SK-N-SH (cell line): ENCODE measurements around the gene FMNL2. TPM values are rescaled to one million over a fixed set of nuclear protein-coding genes. Genes with fewer than 3 reads are reported as not detected.

Source experiments
- CTCF ChIA-PET: fragments of 300-600, 350-600 bp; formaldehyde crosslinking; extraction: SDS; loops from one replicate; lab custom pipeline; 2021; lab: Yijun Ruan, JAX
- POLR2A ChIA-PET: fragments of 350-600 bp; sonication (Branson Sonifier 250); formaldehyde crosslinking; extraction: SDS; loops from one replicate; lab custom pipeline; 2020; ENCODE audit warnings: antibody characterized with exemption, inconsistent platforms; lab: Yijun Ruan, JAX
- DNase-seq: peaks from one replicate; pipeline ENCODE4 v3.0.0; 2012
- H2AFZ ChIP-seq: fragments of 200-600 bp; sonication (generic); 2 replicates; pipeline ENCODE4 v1.8.1; 2016; ENCODE audit warnings: antibody characterized with exemption, mild to moderate bottlenecking, low read depth
- H3F3A ChIP-seq: fragments of 200-600 bp; sonication (generic); replicated peaks from 2 replicates; pipeline ENCODE3; 2016; ENCODE audit warnings: antibody characterized with exemption, mild to moderate bottlenecking; ENCODE audit not compliant: insufficient read depth
- H3K27ac ChIP-seq, 2 experiments: fragments of 200-500 bp in 1 of 2; fragments of 200-600 bp in 1 of 2; sonication (Bioruptor generic) in 1 of 2; sonication (generic), shearing (Covaris generic) in 1 of 2; 2 replicates each; pipeline versions ENCODE4 v1.5.1 to v1.6.1; 2014 to 2016; ENCODE audit warnings: low read depth in 2 of 2, inconsistent platforms in 1 of 2, low read length in 1 of 2, mild to moderate bottlenecking in 1 of 2, mixed read lengths in 1 of 2
- H3K27me3 ChIP-seq: fragments of 200-600 bp; sonication (generic), shearing (Covaris generic); 2 replicates; pipeline ENCODE4 v1.6.1; 2016; ENCODE audit warnings: mixed run types; ENCODE audit not compliant: insufficient read depth
- H3K36me3 ChIP-seq, 2 experiments: fragments of 200-500 bp in 1 of 2; fragments of 200-600 bp in 1 of 2; sonication (Bioruptor generic) in 1 of 2; sonication (generic) in 1 of 2; replicated peaks in 1 of 2; 2 replicates each; pipeline versions ENCODE3 to v1.5.1; 2014 to 2016; ENCODE audit warnings: low read length in 1 of 2, mild to moderate bottlenecking in 1 of 2; ENCODE audit not compliant: insufficient read depth in 2 of 2, control insufficient read depth in 1 of 2
- H3K4me1 ChIP-seq, 2 experiments: fragments of 200-500 bp in 1 of 2; fragments of 200-600 bp in 1 of 2; sonication (Bioruptor generic) in 1 of 2; sonication (generic), shearing (Covaris generic) in 1 of 2; 2 replicates each; pipeline versions ENCODE4 v1.5.1 to v1.6.1; 2014 to 2016; ENCODE audit warnings: low read depth in 1 of 2, low read length in 1 of 2, mixed run types in 1 of 2; ENCODE audit not compliant: insufficient read depth in 2 of 2, control insufficient read depth in 1 of 2
- H3K4me2 ChIP-seq: fragments of 200-600 bp; sonication (generic), shearing (Covaris generic); 2 replicates; pipeline ENCODE4 v1.6.1; 2017; ENCODE audit warnings: mixed run types
- H3K4me3 ChIP-seq, 2 experiments: fragments of 200-500 bp in 1 of 2; fragments of 200-600 bp in 1 of 2; sonication (Bioruptor generic) in 1 of 2; sonication (generic), shearing (Covaris generic) in 1 of 2; 2 replicates each; pipeline versions ENCODE4 v1.5.1 to v1.8.1; 2014 to 2016; ENCODE audit warnings: low read depth in 2 of 2, inconsistent platforms in 1 of 2, low read length in 1 of 2, mild to moderate bottlenecking in 1 of 2, mixed read lengths in 1 of 2, moderate library complexity in 1 of 2
- H3K79me2 ChIP-seq: fragments of 200-600 bp; sonication (generic); 2 replicates; pipeline ENCODE4 v1.8.1; 2017; ENCODE audit warnings: mild to moderate bottlenecking; ENCODE audit not compliant: insufficient read depth
- H3K9ac ChIP-seq: fragments of 200-600 bp; sonication (generic); 2 replicates; pipeline ENCODE4 v1.6.1; 2017; ENCODE audit warnings: mixed run types
- H3K9me2 ChIP-seq: fragments of 200-600 bp; sonication (generic); 2 replicates; pipeline ENCODE4 v1.6.1; 2017; ENCODE audit warnings: mixed run types
- H3K9me3 ChIP-seq: fragments of 200-600 bp; sonication (generic); 2 replicates; pipeline ENCODE4 v1.6.1; 2017; ENCODE audit warnings: mixed run types, mild to moderate bottlenecking, moderate library complexity
- H4K20me1 ChIP-seq: fragments of 200-600 bp; sonication (generic); 2 replicates; pipeline ENCODE4 v1.6.1; 2017; ENCODE audit warnings: mild to moderate bottlenecking, mixed run types; ENCODE audit not compliant: insufficient read depth
- CHD2 ChIP-seq: fragments of 150-350 bp; IDR thresholded peaks from 2 replicates; pipeline ENCODE4 v1.6.1; 2018; ENCODE audit warnings: low read length; ENCODE audit not compliant: partially characterized antibody
- ELF1 ChIP-seq: IDR thresholded peaks from 2 replicates; pipeline ENCODE4 v1.4.0; 2012
- EP300 ChIP-seq, 2 experiments: IDR thresholded peaks; 2 replicates each; pipeline versions ENCODE4 v1.4.0 to v1.6.1; 2012; ENCODE audit warnings: borderline replicate concordance in 1 of 2, low read depth in 1 of 2, low read length in 1 of 2
- EZH2phosphoT487 ChIP-seq: fragments of 200-600 bp; sonication (generic); IDR thresholded peaks from 2 replicates; pipeline ENCODE4 v1.6.1; 2017; ENCODE audit warnings: low read depth, mixed run types, mild to moderate bottlenecking, antibody characterized with exemption, moderate library complexity, borderline replicate concordance
- FOSL2 ChIP-seq: IDR thresholded peaks from 2 replicates; pipeline ENCODE4 v1.4.0; 2012; ENCODE audit warnings: low read depth, mild to moderate bottlenecking, moderate library complexity, borderline replicate concordance
- FOXJ3 ChIP-seq: sonication (generic); formaldehyde crosslinking; IDR thresholded peaks from 2 replicates; pipeline ENCODE4 v1.5.1; 2020; ENCODE audit warnings: mild to moderate bottlenecking, missing genetic modification reagents
- FOXM1 ChIP-seq: IDR thresholded peaks from 2 replicates; pipeline ENCODE4 v1.4.0; 2012; ENCODE audit warnings: low read depth, mild to moderate bottlenecking
- GATA2 ChIP-seq: sonication (generic); formaldehyde crosslinking; IDR thresholded peaks from 2 replicates; pipeline ENCODE4 v1.5.0; 2020; ENCODE audit warnings: mild to moderate bottlenecking, missing genetic modification reagents
- MAX ChIP-seq: IDR thresholded peaks from 2 replicates; pipeline ENCODE4 v1.4.0; 2012; ENCODE audit warnings: low read depth
- MXI1 ChIP-seq: IDR thresholded peaks from 2 replicates; pipeline ENCODE4 v1.6.1; 2012; ENCODE audit warnings: mild to moderate bottlenecking, low read depth, low read length, improper control_type of control experiment
- RAD21 ChIP-seq: IDR thresholded peaks from 2 replicates; pipeline ENCODE4 v1.6.1; 2012; ENCODE audit warnings: mild to moderate bottlenecking, low read length
- RFX5 ChIP-seq: IDR thresholded peaks from 2 replicates; pipeline ENCODE4 v1.6.1; 2012; ENCODE audit warnings: mild to moderate bottlenecking, improper control_type of control experiment, low read length
- SIN3A ChIP-seq: IDR thresholded peaks from 2 replicates; pipeline ENCODE4 v1.6.1; 2012; ENCODE audit warnings: low read depth, mild to moderate bottlenecking, low read length, moderate library complexity, borderline replicate concordance
- SMC3 ChIP-seq: IDR thresholded peaks from 2 replicates; pipeline ENCODE4 v1.6.1; 2012; ENCODE audit warnings: low read depth, low read length, improper control_type of control experiment
- TEAD4 ChIP-seq: IDR thresholded peaks from 2 replicates; pipeline ENCODE4 v1.4.0; 2012; ENCODE audit warnings: mild to moderate bottlenecking, borderline replicate concordance; ENCODE audit not compliant: insufficient read depth
- ZBTB33 ChIP-seq: IDR thresholded peaks from 2 replicates; pipeline ENCODE4 v1.4.0; 2012; ENCODE audit warnings: low read depth, borderline replicate concordance
- WGBS: methylation state at CpG from one replicate; pipeline ENCODE4 v1.1.6; 2017; ENCODE audit warnings: low lambda C conversion rate; 5-methylcytosine and 5-hydroxymethylcytosine counted together
- polyA plus RNA-seq, 3 experiments: library from polyadenylated mRNA; depleted of rRNA; stranded (reverse); fragments of >200 nt; gene quantifications; 2 replicates each; pipeline ENCODE4 v1.2.3, GENCODE V29; 2012
- TF ChIP-seq, protein P1 (sequence below): IDR thresholded peaks from 2 replicates; pipeline ENCODE4 v1.6.1; 2012; ENCODE audit warnings: mild to moderate bottlenecking, low read depth, low read length, moderate library complexity
- TF ChIP-seq, protein P2 (sequence below): fragments of 150-350 bp; IDR thresholded peaks from 2 replicates; pipeline ENCODE4 v1.6.1; 2017; ENCODE audit warnings: antibody characterized with exemption, low read length, low read depth, borderline replicate concordance

Gene FMNL2
- polyA plus RNA-seq, 1 of the 3 experiments (the other 2 are of a cell fraction), result 14.5 TPM

GRCh38 chr2:152556506-152556905 is 221.5 kb downstream of the FMNL2 start:
- Histone ChIP-seq H3K27ac (no peak overlapping the region), H3K9me2 (no peaks in the 10 kb centered on the region), H3K9me3 (no peaks in the 10 kb centered on the region), H3K79me2 (no peaks in the 10 kb centered on the region), H2AFZ (no peak overlapping the region), H3K4me3 (no peak overlapping the region), H3K27me3 (no peaks in the 10 kb centered on the region), H3K4me2 (no peak overlapping the region), H4K20me1 (no peaks in the 10 kb centered on the region), H3K4me1 (peaks cover 2 to 21% of the 10 kb centered on the region in 2 experiments), H3K9ac (no peak overlapping the region), H3K36me3 (no peaks in the 10 kb centered on the region), H3F3A (peaks cover 8% of the 10 kb centered on the region)
- POLR2A ChIA-PET, result no interaction called here
- 96% methylated on average over 5 of the region's 5 CpGs for WGBS
- CTCF ChIA-PET, result interaction anchor here (1.2 to 2.4 kb wide), 4 partner anchors 10 to 22 kb away, joined by 3 to 10 read pairs (median 4); no protein-coding TSS in a partner anchor
- TF ChIP-seq GATA2, result no peak
- no peak for TF ChIP-seq CHD2
- TF ChIP-seq RAD21, result no peak
- TF ChIP-seq EP300 (IDR thresholded peaks at IDR 0.05; ENCODE audit: borderline replicate concordance in 1 of 2, low read depth in 1 of 2, low read length in 1 of 2), result no peak
- TF ChIP-seq ZBTB33, result no peak
- TF ChIP-seq SIN3A, result no peak
- no peak for TF ChIP-seq EZH2phosphoT487
- no peak for TF ChIP-seq FOSL2
- no peak for TF ChIP-seq TEAD4
- no peak for TF ChIP-seq MAX
- no peak for TF ChIP-seq RFX5
- no peak for TF ChIP-seq FOXM1
- TF ChIP-seq, protein P1, sequence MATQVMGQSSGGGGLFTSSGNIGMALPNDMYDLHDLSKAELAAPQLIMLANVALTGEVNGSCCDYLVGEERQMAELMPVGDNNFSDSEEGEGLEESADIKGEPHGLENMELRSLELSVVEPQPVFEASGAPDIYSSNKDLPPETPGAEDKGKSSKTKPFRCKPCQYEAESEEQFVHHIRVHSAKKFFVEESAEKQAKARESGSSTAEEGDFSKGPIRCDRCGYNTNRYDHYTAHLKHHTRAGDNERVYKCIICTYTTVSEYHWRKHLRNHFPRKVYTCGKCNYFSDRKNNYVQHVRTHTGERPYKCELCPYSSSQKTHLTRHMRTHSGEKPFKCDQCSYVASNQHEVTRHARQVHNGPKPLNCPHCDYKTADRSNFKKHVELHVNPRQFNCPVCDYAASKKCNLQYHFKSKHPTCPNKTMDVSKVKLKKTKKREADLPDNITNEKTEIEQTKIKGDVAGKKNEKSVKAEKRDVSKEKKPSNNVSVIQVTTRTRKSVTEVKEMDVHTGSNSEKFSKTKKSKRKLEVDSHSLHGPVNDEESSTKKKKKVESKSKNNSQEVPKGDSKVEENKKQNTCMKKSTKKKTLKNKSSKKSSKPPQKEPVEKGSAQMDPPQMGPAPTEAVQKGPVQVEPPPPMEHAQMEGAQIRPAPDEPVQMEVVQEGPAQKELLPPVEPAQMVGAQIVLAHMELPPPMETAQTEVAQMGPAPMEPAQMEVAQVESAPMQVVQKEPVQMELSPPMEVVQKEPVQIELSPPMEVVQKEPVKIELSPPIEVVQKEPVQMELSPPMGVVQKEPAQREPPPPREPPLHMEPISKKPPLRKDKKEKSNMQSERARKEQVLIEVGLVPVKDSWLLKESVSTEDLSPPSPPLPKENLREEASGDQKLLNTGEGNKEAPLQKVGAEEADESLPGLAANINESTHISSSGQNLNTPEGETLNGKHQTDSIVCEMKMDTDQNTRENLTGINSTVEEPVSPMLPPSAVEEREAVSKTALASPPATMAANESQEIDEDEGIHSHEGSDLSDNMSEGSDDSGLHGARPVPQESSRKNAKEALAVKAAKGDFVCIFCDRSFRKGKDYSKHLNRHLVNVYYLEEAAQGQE, result no peak
- TF ChIP-seq ELF1, result no peak
- TF ChIP-seq SMC3, result no peak
- no peak for TF ChIP-seq FOXJ3 (CRISPR knock-in tag)
- TF ChIP-seq MXI1, result no peak
- TF ChIP-seq, protein P2, sequence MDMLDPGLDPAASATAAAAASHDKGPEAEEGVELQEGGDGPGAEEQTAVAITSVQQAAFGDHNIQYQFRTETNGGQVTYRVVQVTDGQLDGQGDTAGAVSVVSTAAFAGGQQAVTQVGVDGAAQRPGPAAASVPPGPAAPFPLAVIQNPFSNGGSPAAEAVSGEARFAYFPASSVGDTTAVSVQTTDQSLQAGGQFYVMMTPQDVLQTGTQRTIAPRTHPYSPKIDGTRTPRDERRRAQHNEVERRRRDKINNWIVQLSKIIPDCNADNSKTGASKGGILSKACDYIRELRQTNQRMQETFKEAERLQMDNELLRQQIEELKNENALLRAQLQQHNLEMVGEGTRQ, result no peak
- DNase-seq, result no peak
